ENCODE results near the gene C11orf68.

The C11orf68 gene

GRCh38 chr11:65872586-65873317 lies 46.1 kb downstream of the C11orf68 start, which contains the start of gene EFEMP2:
TSS of gene EFEMP2 (minus strand) at chr11:65872800. CDS start at chr11:65872354, 446 bp downstream.
- DNase-seq (ENCODE audit: low read depth) = peak; percentile 37

GRCh38 chr11:65871811-65872548 lies 46.9 kb downstream of the C11orf68 start:
- DNase-seq (ENCODE audit: low read depth) = peak; percentile 39
- TF ChIP-seq CTCF (conservative IDR thresholded peaks at IDR 0.05; ENCODE audit: low read length) = peak; percentile 23
- peak overlapping the region; percentile 81 for H3K4me3 ChIP-seq (ENCODE audit: low read length)

More at GRCh38 chr11:65872586-65873317, 46.1 kb downstream of the C11orf68 start, which contains the start of gene EFEMP2:
- TF ChIP-seq CTCF (conservative IDR thresholded peaks at IDR 0.05; ENCODE audit: low read length) = no peak
- peak within 1 kb of the TSS; percentile 81 for H3K4me3 ChIP-seq (ENCODE audit: low read length)

- DNase-seq (ENCODE audit: low read depth) = peak; percentile 29
- peak overlapping the region; percentile 81 for H3K4me3 ChIP-seq (ENCODE audit: low read length)
- TF ChIP-seq CTCF (conservative IDR thresholded peaks at IDR 0.05; ENCODE audit: low read length) = no peak
Measured at GRCh38 chr11:65870706-65871681, 47.9 kb downstream of the C11orf68 start.

GRCh38 chr11:65870307-65870658 lies 48.6 kb downstream of the C11orf68 start:
- TF ChIP-seq CTCF (conservative IDR thresholded peaks at IDR 0.05; ENCODE audit: low read length) = no peak
- peak overlapping the region; percentile 9; the same call in 1 of the 2 replicates for H3K4me3 ChIP-seq (ENCODE audit: low read length)
- DNase-seq (ENCODE audit: low read depth) = no peak

GRCh38 chr11:65869643-65870306 lies 49.1 kb downstream of the C11orf68 start:
- TF ChIP-seq CTCF (conservative IDR thresholded peaks at IDR 0.05; ENCODE audit: low read length) = no peak
- H3K4me3 ChIP-seq (ENCODE audit: low read length) = no peak overlapping the region
- DNase-seq (ENCODE audit: low read depth) = no peak

- H3K4me3 ChIP-seq (ENCODE audit: low read length) = no peak overlapping the region
- DNase-seq (ENCODE audit: low read depth) = no peak
- TF ChIP-seq CTCF (conservative IDR thresholded peaks at IDR 0.05; ENCODE audit: low read length) = no peak
Measured at GRCh38 chr11:65868907-65869306, 50.0 kb downstream of the C11orf68 start.

Measured in AG10803 (cell line).